GM12878 (cell line): ENCODE results near the gene WDSUB1. TPM values are rescaled to one million over a fixed set of nuclear protein-coding genes. Genes with fewer than 3 reads are reported as not detected.

ENCODE experiments used
- PKNOX1 ChIP-seq: fragments of 450-650 bp; IDR thresholded peaks from 2 replicates; pipeline ENCODE4 v1.6.1; 2016; ENCODE audit warnings: mild to moderate bottlenecking
- RFX5 ChIP-seq: IDR thresholded peaks from 2 replicates; pipeline ENCODE4 v1.6.1; 2011; ENCODE audit warnings: low read depth, low read length, improper control_type of control experiment
- SKIL ChIP-seq: fragments of 450-650 bp; IDR thresholded peaks from 2 replicates; pipeline ENCODE4 v1.6.1; 2017; ENCODE audit warnings: mild to moderate bottlenecking, low read depth, inconsistent platforms; ENCODE audit not compliant: poor library complexity, severe bottlenecking
- polyA plus RNA-seq, 11 experiments: library from polyadenylated mRNA; depleted of rRNA in 4 of 11; unstranded in 6 of 11; stranded (reverse) in 5 of 11; fragments of >200 nt; fragmentation: Nextera tagmentation in 4 of 11; fragmentation: Illumina TruSeq in 1 of 11; extraction: Ambion mirVana in 4 of 11; extraction: Trizol in 1 of 11; gene quantifications; 1 replicate in 1 of 11; 2 replicates in 10 of 11; pipeline versions ENCODE4 v1.2.1 to v1.2.3, GENCODE V29; 2011 to 2016; ENCODE audit warnings: inconsistent platforms in 2 of 11, missing spikeins in 2 of 11, low read depth in 1 of 11
- total RNA-seq, 4 experiments: library from RNA; depleted of rRNA in 3 of 4; stranded (reverse); fragments of >200 nt in 3 of 4; fragmentation: Illumina TruSeq in 1 of 4; extraction: Trizol in 1 of 4; gene quantifications; 2 replicates each; pipeline versions ENCODE4 v1.2.1 to v1.2.3, GENCODE V29; 2013 to 2021
- TF ChIP-seq, protein P1 (sequence below): fragments of 450-650 bp; formaldehyde crosslinking; IDR thresholded peaks from 2 replicates; pipeline ENCODE4 v1.4.0; 2020; ENCODE audit warnings: mild to moderate bottlenecking, moderate library complexity
- TF ChIP-seq, protein P2 (sequence below): IDR thresholded peaks from 2 replicates; pipeline ENCODE4 v1.6.1; 2012; ENCODE audit warnings: mild to moderate bottlenecking, low read depth, low read length

WDSUB1 gene
- total and polyA plus RNA-seq, 10 of the 15 experiments (the other 5 are each of a cell fraction or from before 2014, with no cell fraction given), result 4.4 to 12.7 (median 7.6) TPM

DNA sequence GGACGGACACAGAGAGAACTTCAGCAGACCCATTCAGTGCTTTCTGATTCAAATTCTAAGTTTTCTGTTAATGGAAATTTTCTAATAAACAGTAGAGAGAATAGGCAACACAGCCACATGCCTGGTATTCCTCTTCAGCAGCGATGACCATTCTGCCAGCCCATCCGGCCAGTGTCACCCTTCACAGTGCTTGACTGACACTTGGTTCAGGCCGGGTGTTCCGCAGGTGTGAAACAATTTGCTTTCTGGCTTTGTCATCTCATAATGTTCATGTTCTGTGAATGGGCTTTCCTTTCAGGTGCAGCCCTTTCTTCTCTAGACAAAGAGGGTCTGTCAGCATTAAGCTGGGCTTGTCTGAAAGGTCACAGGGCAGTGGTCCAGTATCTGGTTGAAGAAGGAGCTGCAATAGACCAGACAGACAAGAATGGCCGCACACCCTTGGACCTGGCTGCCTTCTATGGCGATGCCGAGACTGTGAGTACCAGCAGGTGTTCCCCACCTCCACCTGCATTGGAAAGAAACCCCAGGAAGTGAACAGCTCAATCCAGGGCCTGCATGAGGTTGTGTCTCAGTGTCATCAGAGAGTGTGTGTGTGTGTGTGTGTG lies 67.0 kb downstream of the WDSUB1 start (continued):
- TF ChIP-seq, protein P1, sequence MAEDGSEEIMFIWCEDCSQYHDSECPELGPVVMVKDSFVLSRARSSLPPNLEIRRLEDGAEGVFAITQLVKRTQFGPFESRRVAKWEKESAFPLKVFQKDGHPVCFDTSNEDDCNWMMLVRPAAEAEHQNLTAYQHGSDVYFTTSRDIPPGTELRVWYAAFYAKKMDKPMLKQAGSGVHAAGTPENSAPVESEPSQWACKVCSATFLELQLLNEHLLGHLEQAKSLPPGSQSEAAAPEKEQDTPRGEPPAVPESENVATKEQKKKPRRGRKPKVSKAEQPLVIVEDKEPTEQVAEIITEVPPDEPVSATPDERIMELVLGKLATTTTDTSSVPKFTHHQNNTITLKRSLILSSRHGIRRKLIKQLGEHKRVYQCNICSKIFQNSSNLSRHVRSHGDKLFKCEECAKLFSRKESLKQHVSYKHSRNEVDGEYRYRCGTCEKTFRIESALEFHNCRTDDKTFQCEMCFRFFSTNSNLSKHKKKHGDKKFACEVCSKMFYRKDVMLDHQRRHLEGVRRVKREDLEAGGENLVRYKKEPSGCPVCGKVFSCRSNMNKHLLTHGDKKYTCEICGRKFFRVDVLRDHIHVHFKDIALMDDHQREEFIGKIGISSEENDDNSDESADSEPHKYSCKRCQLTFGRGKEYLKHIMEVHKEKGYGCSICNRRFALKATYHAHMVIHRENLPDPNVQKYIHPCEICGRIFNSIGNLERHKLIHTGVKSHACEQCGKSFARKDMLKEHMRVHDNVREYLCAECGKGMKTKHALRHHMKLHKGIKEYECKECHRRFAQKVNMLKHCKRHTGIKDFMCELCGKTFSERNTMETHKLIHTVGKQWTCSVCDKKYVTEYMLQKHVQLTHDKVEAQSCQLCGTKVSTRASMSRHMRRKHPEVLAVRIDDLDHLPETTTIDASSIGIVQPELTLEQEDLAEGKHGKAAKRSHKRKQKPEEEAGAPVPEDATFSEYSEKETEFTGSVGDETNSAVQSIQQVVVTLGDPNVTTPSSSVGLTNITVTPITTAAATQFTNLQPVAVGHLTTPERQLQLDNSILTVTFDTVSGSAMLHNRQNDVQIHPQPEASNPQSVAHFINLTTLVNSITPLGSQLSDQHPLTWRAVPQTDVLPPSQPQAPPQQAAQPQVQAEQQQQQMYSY, result no peak
- TF ChIP-seq PKNOX1, result no peak
- TF ChIP-seq, protein P2, sequence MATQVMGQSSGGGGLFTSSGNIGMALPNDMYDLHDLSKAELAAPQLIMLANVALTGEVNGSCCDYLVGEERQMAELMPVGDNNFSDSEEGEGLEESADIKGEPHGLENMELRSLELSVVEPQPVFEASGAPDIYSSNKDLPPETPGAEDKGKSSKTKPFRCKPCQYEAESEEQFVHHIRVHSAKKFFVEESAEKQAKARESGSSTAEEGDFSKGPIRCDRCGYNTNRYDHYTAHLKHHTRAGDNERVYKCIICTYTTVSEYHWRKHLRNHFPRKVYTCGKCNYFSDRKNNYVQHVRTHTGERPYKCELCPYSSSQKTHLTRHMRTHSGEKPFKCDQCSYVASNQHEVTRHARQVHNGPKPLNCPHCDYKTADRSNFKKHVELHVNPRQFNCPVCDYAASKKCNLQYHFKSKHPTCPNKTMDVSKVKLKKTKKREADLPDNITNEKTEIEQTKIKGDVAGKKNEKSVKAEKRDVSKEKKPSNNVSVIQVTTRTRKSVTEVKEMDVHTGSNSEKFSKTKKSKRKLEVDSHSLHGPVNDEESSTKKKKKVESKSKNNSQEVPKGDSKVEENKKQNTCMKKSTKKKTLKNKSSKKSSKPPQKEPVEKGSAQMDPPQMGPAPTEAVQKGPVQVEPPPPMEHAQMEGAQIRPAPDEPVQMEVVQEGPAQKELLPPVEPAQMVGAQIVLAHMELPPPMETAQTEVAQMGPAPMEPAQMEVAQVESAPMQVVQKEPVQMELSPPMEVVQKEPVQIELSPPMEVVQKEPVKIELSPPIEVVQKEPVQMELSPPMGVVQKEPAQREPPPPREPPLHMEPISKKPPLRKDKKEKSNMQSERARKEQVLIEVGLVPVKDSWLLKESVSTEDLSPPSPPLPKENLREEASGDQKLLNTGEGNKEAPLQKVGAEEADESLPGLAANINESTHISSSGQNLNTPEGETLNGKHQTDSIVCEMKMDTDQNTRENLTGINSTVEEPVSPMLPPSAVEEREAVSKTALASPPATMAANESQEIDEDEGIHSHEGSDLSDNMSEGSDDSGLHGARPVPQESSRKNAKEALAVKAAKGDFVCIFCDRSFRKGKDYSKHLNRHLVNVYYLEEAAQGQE, result no peak
- TF ChIP-seq SKIL, result no peak
- no peak for TF ChIP-seq RFX5
